ENCODE results near the gene ETV5.

ETV5 gene

DNA sequence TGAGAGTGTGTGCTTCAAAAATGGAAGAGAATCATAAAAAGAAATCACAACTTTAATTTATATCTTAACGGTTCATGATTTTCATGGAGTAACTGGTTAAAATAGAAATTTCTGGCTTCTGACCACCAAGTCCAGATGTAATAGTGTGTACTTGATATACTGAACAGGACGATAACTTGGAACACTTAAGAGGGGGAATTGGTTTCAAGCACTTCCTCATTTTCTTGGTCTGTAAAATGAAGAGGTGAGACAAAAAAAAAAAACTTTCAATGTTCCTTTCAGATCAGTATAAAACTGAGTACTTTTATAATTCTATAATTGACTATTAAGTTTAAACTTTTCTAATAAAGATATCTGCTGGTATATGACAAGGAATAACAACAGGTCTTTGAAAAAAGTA, 107.0 kb downstream of the ETV5 start:
- no peak overlapping the region for H3K4me3 ChIP-seq (ENCODE audit: low read depth, low read length)
- DNase-seq (ENCODE audit: low read depth) = no peak
- TF ChIP-seq, protein P1, sequence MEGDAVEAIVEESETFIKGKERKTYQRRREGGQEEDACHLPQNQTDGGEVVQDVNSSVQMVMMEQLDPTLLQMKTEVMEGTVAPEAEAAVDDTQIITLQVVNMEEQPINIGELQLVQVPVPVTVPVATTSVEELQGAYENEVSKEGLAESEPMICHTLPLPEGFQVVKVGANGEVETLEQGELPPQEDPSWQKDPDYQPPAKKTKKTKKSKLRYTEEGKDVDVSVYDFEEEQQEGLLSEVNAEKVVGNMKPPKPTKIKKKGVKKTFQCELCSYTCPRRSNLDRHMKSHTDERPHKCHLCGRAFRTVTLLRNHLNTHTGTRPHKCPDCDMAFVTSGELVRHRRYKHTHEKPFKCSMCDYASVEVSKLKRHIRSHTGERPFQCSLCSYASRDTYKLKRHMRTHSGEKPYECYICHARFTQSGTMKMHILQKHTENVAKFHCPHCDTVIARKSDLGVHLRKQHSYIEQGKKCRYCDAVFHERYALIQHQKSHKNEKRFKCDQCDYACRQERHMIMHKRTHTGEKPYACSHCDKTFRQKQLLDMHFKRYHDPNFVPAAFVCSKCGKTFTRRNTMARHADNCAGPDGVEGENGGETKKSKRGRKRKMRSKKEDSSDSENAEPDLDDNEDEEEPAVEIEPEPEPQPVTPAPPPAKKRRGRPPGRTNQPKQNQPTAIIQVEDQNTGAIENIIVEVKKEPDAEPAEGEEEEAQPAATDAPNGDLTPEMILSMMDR (conservative IDR thresholded peaks at IDR 0.05; ENCODE audit: low read depth, low read length) = no peak

DNA sequence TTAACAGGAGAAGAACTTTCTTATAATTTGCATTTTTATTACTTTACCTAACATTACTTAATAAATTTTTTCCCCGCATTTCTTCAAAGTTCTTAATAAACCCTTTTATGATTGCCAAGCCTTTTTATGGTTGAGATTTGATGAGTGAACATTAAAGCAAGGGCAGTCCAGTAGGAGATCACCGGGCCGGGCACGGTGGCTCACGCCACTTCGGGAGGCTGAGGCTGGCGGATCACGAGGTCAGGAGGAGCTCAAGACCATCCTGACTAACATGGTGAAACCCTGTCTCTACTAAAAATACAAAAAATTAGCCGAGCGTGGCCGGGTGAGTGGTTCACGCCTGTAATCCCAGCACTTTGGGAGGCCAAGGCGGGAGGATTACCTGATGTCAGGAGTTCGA, 109.7 kb downstream of the ETV5 start:
- DNase-seq (ENCODE audit: low read depth) = no peak
- H3K4me3 ChIP-seq (ENCODE audit: low read depth, low read length) = no peak overlapping the region
- TF ChIP-seq, protein P1 (conservative IDR thresholded peaks at IDR 0.05; ENCODE audit: low read depth, low read length) = no peak

DNA sequence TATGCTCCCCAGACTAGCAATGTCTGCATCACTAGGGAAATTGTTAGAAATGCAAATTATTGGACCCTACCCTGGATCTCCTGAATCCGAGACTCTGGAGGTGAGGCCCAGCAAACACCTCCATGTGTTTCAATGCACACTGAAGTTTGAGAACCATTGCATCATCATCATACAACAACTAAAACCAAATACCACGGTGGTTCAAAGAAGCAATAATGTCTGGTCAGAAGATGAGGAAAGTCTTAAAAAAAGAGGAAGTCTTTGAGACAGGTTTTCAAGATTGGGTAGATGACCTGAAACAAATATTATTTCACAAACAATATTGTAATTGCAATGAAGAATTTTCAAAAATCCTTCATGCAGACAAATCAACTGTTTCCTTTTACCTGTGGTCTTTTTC, 110.8 kb downstream of the ETV5 start:
- no peak for DNase-seq (ENCODE audit: low read depth)
- TF ChIP-seq, protein P1 (conservative IDR thresholded peaks at IDR 0.05; ENCODE audit: low read depth, low read length) = no peak
- no peak overlapping the region for H3K4me3 ChIP-seq (ENCODE audit: low read depth, low read length)

DNA sequence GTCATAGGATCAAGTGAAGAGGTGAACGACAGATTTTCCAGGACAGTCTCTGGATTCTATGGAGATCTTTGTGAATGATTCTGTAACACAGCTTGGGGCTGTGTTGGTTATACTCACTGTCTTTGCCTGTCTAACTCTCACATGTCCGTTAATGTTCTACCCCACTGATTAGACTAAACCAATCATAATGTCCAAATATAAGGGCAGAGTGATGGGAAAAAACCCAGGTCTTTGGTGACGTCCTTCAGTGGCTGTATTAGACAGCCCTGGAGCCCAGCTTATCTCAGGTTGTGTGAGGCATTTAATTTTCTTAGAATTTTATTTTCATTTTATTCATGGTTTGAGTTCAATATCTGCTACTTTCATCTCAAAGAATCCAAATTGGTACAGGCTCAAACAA, 111.8 kb downstream of the ETV5 start:
- no peak overlapping the region for H3K4me3 ChIP-seq (ENCODE audit: low read depth, low read length)
- no peak for DNase-seq (ENCODE audit: low read depth)
- TF ChIP-seq, protein P1 (conservative IDR thresholded peaks at IDR 0.05; ENCODE audit: low read depth, low read length) = no peak
